Measurements from ENCODE around the gene GLTP. TPM values are rescaled to one million over a fixed set of nuclear protein-coding genes. Genes with fewer than 3 reads are reported as not detected.
"Not testable (repeated sequence)": the region's sequence is repeated elsewhere in the genome, so short reads cannot be mapped to it uniquely, and the experiment has no call there.

Gene GLTP
- total RNA-seq, 1 donor from 2014 or later, result 43.5 TPM

DNA sequence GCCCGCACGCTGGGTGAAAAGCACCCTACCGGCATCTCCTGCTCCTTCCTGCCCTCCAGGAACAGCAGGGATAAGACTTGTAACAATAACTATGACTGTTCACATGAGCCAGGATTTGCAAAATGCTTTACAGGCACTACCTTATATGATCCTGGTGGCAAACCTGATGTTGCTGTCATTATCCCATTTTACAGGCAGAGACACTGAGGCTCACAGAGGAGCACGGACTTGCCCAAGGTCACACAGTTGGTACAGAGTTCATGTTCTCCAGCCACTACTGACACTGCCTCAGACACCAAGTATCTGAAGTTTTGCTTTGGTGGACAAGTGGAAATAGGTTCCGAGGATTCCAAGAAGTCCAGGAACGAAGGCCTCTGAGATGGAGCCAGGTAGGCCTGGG, 22.6 kb downstream of the GLTP start:
- no peak for DNase-seq (ENCODE audit: low read depth)
- no peak overlapping the region for H3K4me3 ChIP-seq (ENCODE audit: low read depth, low read length)
- TF ChIP-seq, protein P1, sequence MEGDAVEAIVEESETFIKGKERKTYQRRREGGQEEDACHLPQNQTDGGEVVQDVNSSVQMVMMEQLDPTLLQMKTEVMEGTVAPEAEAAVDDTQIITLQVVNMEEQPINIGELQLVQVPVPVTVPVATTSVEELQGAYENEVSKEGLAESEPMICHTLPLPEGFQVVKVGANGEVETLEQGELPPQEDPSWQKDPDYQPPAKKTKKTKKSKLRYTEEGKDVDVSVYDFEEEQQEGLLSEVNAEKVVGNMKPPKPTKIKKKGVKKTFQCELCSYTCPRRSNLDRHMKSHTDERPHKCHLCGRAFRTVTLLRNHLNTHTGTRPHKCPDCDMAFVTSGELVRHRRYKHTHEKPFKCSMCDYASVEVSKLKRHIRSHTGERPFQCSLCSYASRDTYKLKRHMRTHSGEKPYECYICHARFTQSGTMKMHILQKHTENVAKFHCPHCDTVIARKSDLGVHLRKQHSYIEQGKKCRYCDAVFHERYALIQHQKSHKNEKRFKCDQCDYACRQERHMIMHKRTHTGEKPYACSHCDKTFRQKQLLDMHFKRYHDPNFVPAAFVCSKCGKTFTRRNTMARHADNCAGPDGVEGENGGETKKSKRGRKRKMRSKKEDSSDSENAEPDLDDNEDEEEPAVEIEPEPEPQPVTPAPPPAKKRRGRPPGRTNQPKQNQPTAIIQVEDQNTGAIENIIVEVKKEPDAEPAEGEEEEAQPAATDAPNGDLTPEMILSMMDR (conservative IDR thresholded peaks at IDR 0.05; ENCODE audit: low read depth, low read length), result no peak

DNA sequence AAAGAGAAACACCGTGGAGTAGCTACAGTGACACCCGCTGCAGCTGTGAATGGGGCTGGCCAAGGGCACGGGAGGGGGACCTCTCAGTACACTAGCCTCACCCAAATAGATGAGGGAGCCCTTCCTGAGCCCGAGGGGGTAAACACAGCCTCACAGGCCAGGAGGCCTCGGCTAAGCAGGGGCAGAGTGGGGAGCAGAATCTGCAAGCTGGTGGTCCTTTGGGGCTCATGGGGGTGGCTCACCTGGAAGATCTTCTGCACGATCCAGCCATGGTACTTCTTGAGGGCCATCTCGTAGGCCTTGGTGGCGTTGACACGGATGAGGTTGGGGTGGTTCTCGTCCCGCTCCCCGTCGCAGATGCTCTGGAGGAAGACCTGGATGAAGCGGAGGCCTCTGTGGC, 25.0 kb downstream of the GLTP start:
- DNase-seq (ENCODE audit: low read depth), result no peak
- TF ChIP-seq, protein P1 (conservative IDR thresholded peaks at IDR 0.05; ENCODE audit: low read depth, low read length), result no peak
- no peak overlapping the region for H3K4me3 ChIP-seq (ENCODE audit: low read depth, low read length)

DNA sequence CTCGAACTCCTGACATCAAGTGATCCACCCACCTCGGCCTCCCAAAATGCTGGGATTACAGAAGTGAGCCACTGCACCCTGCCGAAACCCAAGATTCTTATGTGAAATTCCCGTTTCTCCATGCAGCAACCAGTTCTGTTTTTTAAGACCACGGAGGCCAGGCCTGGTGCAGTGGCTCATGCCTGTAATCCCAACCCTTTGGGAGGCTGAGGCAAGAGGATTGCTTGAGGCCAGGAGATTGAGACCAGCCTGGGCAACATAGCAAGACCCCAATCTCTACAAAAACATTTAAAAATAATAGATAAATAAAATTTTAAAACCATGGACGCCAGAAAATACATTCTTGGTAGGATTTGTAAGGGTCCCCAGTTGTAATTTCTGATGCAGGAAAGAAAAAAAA, 29.8 kb downstream of the GLTP start:
- not testable (repeated sequence) for DNase-seq (ENCODE audit: low read depth); H3K4me3 ChIP-seq (ENCODE audit: low read depth, low read length)

DNA sequence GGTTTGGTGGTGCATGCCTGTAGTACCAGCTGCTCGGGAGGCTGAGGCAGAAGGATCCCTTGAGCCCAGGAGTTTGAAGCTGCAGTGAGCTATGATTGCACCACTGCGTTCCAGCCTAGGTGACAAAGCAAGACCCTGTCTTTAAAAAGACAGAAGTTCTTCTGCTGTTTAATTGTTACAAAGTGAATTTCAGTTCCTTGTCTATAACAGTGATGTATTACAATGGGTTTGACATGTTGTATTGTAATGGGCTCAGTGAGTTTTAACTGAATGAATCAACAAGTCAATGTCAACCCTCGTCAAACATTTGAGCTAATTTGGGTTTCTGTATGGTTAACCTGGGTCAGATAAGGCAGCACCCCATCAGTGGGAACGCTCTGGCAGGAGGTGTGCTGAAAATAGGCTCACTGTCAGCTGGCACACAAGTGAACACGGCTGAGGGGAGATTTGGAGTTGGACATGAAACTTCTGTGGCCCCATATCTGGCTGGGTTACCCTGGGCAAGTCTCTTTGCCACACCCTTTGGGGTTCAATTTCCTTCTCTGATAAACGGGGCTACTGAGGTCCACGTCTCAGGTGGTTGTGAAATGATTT, 33.1 kb downstream of the GLTP start:
- no peak overlapping the region for H3K4me3 ChIP-seq (ENCODE audit: low read depth, low read length)
- no peak for DNase-seq (ENCODE audit: low read depth)
- TF ChIP-seq, protein P1 (conservative IDR thresholded peaks at IDR 0.05; ENCODE audit: low read depth, low read length), result no peak

DNA sequence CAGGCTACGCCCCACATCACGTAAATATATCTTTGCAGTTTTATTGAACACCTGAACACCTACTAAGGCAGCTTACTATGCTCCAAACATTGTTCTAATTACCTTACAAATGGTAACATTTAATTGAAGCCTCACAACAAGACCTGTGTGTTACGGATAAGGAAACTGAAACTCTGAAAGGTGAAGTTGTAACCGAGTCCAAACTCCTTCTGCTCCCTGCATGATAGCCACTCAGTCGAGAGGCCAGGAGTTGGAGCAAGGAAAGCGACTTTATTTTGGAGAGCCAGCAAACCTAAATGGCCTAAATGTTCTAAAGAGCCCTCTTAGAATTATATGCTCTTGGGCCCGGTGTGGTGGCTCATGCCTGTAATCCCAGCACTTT, 34.5 kb downstream of the GLTP start:
- DNase-seq (ENCODE audit: low read depth), result no peak
- TF ChIP-seq, protein P1 (conservative IDR thresholded peaks at IDR 0.05; ENCODE audit: low read depth, low read length), result no peak
- no peak overlapping the region for H3K4me3 ChIP-seq (ENCODE audit: low read depth, low read length)

DNA sequence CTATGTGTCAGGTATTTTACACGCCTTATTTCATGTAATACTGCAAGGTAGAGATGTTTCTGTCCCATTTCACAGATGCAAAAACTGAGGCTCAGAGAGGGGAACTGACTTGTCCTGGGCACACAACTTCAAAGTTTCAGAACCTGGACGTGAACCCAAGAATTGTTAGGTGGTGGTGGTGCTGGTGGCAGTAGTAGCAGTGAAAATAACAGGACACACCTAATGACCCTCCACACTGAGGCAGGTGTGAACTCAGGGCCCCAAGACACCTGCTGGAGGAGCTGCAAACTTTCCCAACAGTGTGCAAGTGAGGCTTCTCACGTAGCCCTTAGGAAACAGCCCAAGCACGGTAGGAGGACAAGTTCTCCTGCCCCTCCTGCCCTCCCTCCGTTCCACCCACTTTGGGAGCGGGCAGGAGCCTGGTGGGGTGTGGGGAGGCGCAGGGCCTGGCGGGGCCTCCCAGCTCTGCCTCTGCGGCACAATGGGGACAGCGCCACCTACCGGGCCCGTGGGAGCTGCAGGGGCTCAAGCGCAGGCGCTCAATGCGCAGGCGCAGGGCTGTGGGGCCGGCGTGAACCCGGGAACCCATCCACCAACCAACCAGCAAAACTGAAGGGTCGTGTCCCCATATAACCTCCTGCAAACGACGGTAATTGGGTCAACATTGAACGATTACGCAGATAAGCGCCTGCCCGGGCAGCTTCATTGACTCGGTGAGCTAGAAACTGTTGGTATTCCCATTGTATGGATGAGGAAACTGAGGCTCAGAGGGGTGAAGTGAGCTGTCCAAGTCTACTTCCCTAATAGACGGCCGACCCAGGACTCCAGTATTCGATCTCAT, 35.1 kb downstream of the GLTP start:
- DNase-seq (ENCODE audit: low read depth), result no peak
- H3K4me3 ChIP-seq (ENCODE audit: low read depth, low read length), result peak overlapping the region; percentile 37
- TF ChIP-seq, protein P1 (conservative IDR thresholded peaks at IDR 0.05; ENCODE audit: low read depth, low read length), result peak; percentile 98

DNA sequence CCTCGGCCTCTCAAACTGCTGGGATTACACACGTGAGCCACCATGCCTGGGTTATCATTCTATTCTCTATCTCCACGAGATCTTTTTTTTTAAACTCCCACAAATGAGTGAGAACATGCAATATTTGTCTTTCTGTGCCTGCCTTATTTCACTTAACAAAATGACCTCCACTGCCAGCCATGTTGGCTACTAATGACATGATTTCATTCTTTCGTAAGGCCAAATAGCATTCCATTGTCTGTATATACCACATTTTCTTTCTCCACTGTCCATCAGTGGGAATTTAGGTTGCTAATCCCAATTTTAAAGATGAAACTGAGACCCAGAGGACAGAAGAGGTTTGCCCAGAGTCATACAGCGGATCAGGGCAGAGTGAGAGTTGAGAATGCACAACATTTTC, 36.2 kb downstream of the GLTP start:
- no peak overlapping the region for H3K4me3 ChIP-seq (ENCODE audit: low read depth, low read length)
- no peak for DNase-seq (ENCODE audit: low read depth)
- TF ChIP-seq, protein P1 (conservative IDR thresholded peaks at IDR 0.05; ENCODE audit: low read depth, low read length), result no peak
